NCI-H128 (cell line): ENCODE measurements around the gene RTBDN.

ENCODE experiments used
- DNase-seq: peaks from one replicate; lab custom pipeline; 2025; ENCODE audit not compliant: unreplicated experiment; lab: John Stamatoyannopoulos, UW

RTBDN gene

DNA sequence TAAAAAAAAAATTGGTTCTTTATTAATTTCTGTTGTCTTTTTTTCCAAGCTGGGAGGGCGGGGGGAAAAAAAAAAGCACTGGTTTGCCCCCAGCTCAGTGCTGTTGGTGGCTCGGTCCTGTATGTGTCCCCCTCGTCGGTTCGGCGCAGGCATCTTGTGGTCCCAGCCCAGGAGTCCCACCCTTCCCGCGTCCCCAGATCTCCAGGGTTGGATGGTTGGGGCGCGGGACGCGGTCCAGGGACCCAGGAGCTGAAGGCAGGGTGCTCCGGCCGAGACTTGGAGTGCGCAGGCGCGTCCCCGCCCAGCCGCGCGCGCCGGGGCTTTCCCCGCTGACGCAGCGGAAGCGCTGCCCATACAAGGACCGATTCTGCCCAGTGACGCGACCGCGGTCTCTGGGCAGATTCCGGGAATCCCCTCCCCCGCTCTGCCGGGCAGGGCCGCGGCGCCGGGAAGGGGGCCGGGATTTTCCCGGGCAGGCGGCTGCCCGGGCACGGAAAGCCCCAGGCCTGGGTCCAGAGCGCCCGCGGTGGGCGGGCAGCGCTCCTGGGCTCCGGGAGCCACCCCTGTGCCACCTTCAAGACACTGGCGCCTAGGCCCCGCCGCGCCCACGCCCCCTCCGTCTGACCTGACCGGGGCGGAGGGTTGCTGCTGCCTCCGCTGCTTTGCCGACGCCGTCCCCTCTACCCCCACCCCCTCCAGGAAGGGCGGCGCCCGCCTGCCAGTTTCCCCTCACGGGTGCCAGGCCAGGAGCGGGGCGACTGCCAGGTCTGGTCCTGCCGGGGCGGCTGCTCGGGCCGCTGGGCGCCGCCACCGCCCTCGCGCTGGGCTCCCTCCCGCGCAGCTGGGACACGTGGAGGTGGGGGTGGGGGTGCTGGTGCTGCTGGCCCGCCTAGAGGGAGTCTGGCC, 40.8 kb downstream of the RTBDN start:
- peak; percentile 69 for DNase-seq

GRCh38 chr19:12792853-12793289, 41.5 kb downstream of the RTBDN start:
- DNase-seq = no peak

DNA sequence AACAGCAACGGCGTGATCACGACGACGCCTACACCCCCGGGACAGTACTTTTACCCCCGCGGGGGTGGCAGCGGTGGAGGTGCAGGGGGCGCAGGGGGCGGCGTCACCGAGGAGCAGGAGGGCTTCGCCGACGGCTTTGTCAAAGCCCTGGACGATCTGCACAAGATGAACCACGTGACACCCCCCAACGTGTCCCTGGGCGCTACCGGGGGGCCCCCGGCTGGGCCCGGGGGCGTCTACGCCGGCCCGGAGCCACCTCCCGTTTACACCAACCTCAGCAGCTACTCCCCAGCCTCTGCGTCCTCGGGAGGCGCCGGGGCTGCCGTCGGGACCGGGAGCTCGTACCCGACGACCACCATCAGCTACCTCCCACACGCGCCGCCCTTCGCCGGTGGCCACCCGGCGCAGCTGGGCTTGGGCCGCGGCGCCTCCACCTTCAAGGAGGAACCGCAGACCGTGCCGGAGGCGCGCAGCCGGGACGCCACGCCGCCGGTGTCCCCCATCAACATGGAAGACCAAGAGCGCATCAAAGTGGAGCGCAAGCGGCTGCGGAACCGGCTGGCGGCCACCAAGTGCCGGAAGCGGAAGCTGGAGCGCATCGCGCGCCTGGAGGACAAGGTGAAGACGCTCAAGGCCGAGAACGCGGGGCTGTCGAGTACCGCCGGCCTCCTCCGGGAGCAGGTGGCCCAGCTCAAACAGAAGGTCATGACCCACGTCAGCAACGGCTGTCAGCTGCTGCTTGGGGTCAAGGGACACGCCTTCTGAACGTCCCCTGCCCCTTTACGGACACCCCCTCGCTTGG, 42.1 kb downstream of the RTBDN start:
- DNase-seq = no peak

DNA sequence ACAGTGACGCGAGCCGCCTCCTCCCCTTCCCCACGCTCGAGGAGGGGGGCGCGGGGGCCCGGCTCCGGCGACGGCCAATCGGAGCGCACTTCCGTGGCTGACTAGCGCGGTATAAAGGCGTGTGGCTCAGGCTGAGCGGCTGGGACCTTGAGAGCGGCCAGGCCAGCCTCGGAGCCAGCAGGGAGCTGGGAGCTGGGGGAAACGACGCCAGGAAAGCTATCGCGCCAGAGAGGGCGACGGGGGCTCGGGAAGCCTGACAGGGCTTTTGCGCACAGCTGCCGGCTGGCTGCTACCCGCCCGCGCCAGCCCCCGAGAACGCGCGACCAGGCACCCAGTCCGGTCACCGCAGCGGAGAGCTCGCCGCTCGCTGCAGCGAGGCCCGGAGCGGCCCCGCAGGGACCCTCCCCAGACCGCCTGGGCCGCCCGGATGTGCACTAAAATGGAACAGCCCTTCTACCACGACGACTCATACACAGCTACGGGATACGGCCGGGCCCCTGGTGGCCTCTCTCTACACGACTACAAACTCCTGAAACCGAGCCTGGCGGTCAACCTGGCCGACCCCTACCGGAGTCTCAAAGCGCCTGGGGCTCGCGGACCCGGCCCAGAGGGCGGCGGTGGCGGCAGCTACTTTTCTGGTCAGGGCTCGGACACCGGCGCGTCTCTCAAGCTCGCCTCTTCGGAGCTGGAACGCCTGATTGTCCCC, 42.9 kb downstream of the RTBDN start, which contains the start of gene JUNB:
Gene JUNB (plus strand): TSS at position 142 of the 706 bp plus-strand sequence. CDS start 286 bp downstream, at position 428.
- DNase-seq = peak; percentile 89

DNA sequence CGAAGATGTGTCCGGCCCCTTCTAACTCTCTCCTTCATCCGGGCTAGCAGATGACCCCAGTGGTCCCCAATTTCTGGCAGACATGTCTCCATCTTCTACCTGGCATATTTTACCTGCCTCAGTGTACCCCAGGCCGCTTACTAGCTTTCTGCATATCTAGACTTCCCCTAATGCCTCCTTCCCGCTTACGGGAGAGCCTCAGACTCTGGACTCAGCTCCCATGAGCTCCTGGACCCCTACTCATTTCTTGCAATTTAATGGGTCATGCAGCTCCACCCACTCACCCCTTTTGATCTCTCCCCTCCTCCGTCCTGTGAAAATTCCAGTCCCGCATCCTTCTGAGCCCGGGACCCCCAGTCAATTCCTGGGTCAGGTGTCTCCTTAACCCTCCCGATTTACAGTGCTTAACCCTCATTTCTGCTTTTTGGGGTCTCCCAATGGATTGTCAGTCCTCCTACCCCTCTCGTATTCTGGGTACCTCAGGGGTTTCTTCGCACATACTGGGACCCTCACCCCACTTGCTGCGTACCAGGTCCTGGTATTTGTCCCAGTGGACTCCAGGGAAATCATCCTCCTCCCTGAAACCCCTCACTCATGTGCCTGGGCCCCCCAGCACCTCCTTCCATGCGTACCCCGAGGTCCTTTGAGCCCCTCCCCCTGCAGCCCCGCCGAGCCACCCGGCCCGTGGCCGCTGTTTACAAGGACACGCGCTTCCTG, 43.6 kb downstream of the RTBDN start:
- DNase-seq = no peak

DNA sequence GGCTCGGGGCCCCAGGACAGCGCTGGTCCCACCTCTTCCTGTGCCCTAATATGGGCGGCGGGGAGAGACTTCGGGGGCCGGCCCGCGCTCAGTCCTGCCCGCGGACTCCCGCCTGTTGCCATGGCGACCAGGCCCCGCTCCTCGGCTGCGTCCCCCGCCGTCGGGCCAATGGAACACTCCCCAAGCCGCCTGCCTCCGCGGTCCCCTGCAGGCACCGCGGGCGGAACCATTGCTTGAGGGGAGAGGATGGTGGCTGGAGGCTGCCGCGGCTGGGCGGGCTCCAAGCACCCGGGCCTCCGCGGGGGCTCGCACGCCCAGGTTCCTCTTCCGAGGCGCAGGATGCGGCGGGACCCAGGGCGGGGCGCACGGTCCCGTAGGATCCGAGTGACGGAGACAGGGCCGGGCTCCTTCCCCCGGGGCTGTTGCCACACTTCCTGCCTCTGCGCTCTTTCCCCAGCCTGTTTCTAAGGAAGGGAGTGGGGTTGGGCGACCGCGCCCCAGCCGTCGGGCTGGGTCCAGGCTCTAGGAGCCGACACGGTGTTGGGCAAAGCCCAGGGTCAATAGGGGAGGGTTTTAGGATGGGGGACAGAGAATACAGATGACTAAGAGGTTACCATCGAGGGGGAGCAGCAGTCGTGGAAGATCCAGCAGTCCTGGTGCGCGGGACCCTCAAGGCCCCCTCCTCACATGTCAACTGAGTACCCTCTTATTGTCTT, 44.3 kb downstream of the RTBDN start:
- DNase-seq = peak; percentile 85

DNA sequence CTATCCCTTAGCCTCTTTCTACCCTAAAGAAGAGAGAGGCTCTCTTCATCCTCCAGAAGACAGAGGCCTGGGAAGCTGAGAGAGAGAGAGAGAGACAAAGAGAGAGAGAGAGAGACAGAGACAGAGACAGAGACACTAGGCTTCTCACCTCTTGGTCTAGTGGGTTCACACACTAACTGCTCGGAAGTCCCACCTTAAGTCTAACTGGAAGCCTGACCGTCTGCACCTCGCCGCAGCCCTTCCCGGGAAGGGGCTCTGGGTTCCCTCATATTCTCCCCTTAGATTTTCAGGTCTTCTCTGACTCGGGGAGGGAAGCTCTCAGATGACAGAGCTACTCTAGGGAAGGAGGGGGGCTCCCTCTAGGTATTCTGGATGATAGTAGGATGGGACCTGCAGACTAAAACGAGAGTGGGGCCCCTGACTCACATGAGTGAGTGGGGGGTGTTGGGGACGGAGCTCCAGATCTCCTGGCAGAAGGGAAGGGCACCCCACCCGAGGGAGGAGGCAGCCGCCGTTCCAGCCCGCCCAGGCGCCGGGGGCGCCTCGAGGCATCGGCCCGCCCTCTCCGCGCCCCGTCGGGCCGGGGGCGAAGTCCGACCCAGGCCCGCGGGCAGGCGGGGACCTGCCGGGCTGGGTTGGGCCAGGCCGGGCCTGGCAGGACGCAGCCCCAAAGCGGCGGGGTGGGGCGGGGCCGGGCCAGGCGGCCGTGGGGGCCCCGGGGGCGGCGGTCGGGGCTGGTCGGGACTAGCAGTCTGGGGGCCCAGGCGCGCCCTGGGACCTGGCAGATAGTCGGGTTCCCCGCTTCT, 45.1 kb downstream of the RTBDN start:
- no peak for DNase-seq

GRCh38 chr19:12788682-12789097, 45.7 kb downstream of the RTBDN start:
- no peak for DNase-seq

GRCh38 chr19:12788042-12788681, 46.2 kb downstream of the RTBDN start:
- DNase-seq = no peak

DNA sequence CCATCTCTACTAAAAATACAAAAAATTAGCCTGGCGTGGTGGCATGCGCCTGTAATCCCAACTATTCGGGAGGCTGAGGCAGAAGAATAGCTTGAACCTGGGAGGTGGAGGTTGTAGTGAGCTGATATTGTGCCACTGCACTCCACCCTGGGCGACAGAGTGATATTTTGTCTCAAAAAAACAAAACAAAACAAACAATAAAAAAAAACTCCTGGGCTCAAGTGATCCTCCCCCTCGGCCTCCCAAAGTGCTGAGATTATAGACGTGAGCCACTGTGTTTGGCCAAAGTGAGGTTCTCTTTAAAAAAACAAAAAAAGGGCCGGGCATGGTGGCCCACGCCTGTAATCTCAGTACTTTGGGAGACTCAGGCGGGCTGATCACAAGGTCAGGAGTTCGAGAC, 46.9 kb downstream of the RTBDN start:
- no peak for DNase-seq

- no peak for DNase-seq
These were observed 47.4 kb downstream of the RTBDN start for GRCh38 chr19:12786952-12787351.

DNA sequence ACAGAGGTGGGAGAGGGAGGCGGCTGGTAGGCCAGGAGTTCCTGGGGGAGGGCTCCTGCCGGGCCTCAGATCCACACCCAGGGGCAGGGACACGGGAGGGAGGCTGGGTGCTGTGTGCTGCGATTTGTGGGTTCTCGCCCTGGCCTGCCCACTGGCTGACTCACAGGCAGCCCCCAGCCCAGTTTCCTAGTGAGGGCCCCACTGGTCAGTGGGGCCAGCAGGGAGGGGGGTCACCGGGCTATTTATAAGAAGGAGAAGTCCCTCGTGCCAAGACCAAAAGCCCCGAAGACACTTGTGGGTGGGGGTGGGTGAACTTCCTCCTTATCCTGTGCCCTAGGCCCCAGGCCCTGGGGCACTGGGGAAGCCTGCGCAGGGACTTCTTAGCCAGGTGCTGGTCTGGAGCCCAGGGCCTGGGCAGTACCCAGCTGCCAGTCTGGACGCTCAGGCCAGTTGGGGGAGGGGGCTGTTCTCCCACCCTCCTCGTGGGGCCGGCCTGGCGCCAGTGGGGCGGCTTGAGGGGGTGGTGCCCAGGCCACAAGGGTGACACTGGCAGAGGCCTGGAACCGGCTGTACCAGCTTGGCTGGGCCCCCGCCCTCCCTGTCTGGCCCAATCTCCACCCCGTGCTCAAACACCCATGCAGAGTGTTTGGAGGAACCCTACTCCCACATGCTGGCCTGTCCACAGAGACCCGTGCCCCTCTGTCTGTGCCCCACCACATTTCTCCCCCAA, 48.1 kb downstream of the RTBDN start:
- no peak for DNase-seq

DNA sequence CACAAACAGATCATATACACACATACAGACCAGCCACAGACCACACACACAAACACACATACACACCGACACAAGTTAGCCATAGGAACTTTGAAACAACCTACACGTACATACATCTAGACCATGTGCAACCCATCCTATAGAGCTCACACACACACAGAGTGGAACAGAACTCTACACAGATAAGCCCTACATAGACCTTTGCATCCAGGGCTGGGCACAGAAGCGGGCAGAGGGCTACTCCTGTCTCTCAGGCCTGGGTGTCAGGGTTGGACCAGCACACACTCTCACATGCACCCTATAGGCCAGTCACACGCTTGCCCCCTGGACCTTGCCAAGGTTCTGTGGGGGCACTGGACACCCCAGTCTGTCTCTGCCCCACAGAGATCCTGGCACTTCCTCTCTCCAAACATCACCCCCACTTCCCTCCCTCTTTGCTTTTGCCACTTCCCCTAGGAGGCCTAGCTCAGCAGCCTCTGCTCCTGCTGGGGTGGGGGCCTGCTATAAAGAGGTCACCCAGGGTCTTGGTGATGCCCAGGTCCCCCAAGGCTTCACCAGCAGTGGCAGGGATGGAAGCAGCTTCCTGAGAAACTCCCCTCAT, 48.8 kb downstream of the RTBDN start:
- DNase-seq = no peak

GRCh38 chr19:12784871-12785430, 49.4 kb downstream of the RTBDN start:
- DNase-seq = no peak

- DNase-seq = no peak
These were observed 49.9 kb downstream of the RTBDN start for GRCh38 chr19:12784394-12784870.

DNA sequence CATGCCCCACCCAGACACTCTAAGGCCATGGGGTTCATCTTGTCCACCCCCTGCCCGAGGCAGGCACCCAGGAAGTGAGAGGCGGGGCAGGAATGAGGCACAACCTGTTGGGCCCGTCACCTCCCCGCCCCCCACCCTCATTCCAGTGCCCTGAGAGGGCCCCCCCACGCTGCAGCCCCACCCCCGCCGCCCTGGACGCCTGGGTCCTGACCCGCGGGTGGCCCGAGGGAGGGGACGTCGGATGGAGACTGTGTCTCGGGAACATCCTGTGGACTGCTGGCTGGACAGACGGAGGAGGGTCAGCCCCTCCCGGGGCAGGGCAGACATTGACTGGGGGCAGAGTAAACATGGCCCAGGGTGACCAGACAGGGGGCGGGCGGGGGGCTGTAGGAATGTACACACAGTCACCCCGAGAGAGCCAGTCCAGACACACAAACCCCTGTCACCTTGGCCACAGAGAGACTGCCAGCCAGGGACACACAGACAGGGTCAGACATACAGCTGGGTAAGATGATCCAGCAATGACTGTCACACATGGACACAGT, 50.5 kb downstream of the RTBDN start:
- DNase-seq = no peak
